IMR-90 (cell line): ENCODE measurements around the gene NTMT1. TPM values are rescaled to one million over a fixed set of nuclear protein-coding genes. Genes with fewer than 3 reads are reported as not detected.

Experiments
- ATAC-seq: fragments of 200-7000 bp; cut with Tn5 transposase; 2 replicates; pipeline ENCODE4 v1.9.1; 2020; ENCODE audit warnings: low read depth, mild to moderate bottlenecking, moderate library complexity
- BruUV-seq: library from RNA; stranded (reverse); fragments of 400-500 nt; replicated peaks from 2 replicates; lab custom pipeline; 2021; lab: Mats Ljungman, UMichigan
- CTCF ChIA-PET: fragments of 300-600 bp; formaldehyde crosslinking; extraction: SDS; loops from one replicate; lab custom pipeline; 2021; ENCODE audit warnings: antibody characterized with exemption; lab: Yijun Ruan, JAX
- POLR2A ChIA-PET: fragments of 300-600 bp; sonication (Branson Sonifier 250); formaldehyde crosslinking; loops from one replicate; lab custom pipeline; 2022; ENCODE audit warnings: antibody characterized with exemption; ENCODE audit not compliant: unreplicated experiment; lab: Charles Lee
- DNase-seq: peaks from one replicate; pipeline ENCODE4 v3.0.0; 2013
- H2AFZ ChIP-seq: replicated peaks from 2 replicates; pipeline ENCODE3; 2013; ENCODE audit warnings: low read length, mild to moderate bottlenecking; ENCODE audit not compliant: poor library complexity
- H2AK5ac ChIP-seq: 2 replicates; pipeline ENCODE4 v1.6.1; 2013; ENCODE audit warnings: low read depth, low read length, inconsistent platforms
- H2AK9ac ChIP-seq: replicated peaks from 2 replicates; pipeline ENCODE3; 2013; ENCODE audit warnings: mild to moderate bottlenecking, low read depth, low read length, moderate library complexity; ENCODE audit not compliant: poor library complexity
- H2BK120ac ChIP-seq: 2 replicates; pipeline ENCODE4 v1.6.1; 2013; ENCODE audit warnings: low read depth, low read length, inconsistent platforms
- H2BK15ac ChIP-seq: 3 replicates; pipeline ENCODE4 v1.6.1; 2013; ENCODE audit warnings: low read depth, low read length, inconsistent platforms
- H2BK20ac ChIP-seq: 2 replicates; pipeline ENCODE4 v1.6.1; 2013; ENCODE audit warnings: low read depth, mild to moderate bottlenecking, inconsistent platforms, low read length, moderate library complexity
- H2BK5ac ChIP-seq: 2 replicates; pipeline ENCODE4 v1.6.1; 2013; ENCODE audit warnings: mild to moderate bottlenecking, low read depth, low read length, inconsistent platforms; ENCODE audit not compliant: poor library complexity, severe bottlenecking
- H3K14ac ChIP-seq: replicated peaks from 2 replicates; pipeline ENCODE4 v1.6.1; 2013; ENCODE audit warnings: low read depth, low read length, inconsistent platforms
- H3K18ac ChIP-seq: 2 replicates; pipeline ENCODE4 v1.6.1; 2013; ENCODE audit warnings: low read depth, low read length, control low read depth
- H3K23ac ChIP-seq: 2 replicates; pipeline ENCODE4 v1.6.1; 2013; ENCODE audit warnings: low read depth, low read length, inconsistent platforms
- H3K27ac ChIP-seq: 2 replicates; pipeline ENCODE4 v1.5.1; 2013; ENCODE audit warnings: mild to moderate bottlenecking, control low read depth, low read length; ENCODE audit not compliant: insufficient read depth
- H3K27me3 ChIP-seq: 2 replicates; pipeline ENCODE4 v1.6.1; 2013; ENCODE audit warnings: low read length; ENCODE audit not compliant: control insufficient read depth, insufficient read depth
- H3K36me3 ChIP-seq: 2 replicates; pipeline ENCODE4 v1.6.1; 2013; ENCODE audit warnings: low read length, mixed read lengths; ENCODE audit not compliant: control insufficient read depth, insufficient read depth
- H3K4ac ChIP-seq: 2 replicates; pipeline ENCODE4 v1.6.1; 2013; ENCODE audit warnings: low read depth, low read length, inconsistent platforms
- H3K4me1 ChIP-seq: 2 replicates; pipeline ENCODE4 v1.6.1; 2013; ENCODE audit warnings: low read length, mixed read lengths; ENCODE audit not compliant: control insufficient read depth, insufficient read depth
- H3K4me2 ChIP-seq: 2 replicates; pipeline ENCODE4 v1.6.1; 2013; ENCODE audit warnings: low read depth, mild to moderate bottlenecking, control low read depth, low read length, moderate library complexity
- H3K4me3 ChIP-seq: 2 replicates; pipeline ENCODE4 v1.5.1; 2013; ENCODE audit warnings: low read depth, mild to moderate bottlenecking, control low read depth, low read length, moderate library complexity; ENCODE audit not compliant: insufficient read depth
- H3K56ac ChIP-seq: 2 replicates; pipeline ENCODE4 v1.6.1; 2013; ENCODE audit warnings: low read length, inconsistent platforms; ENCODE audit not compliant: insufficient read depth; ENCODE audit errors: extremely low read depth
- H3K79me1 ChIP-seq, 2 experiments: 2 replicates each; pipeline ENCODE4 v1.6.1; 2013; ENCODE audit warnings: low read length in 2 of 2, inconsistent platforms in 1 of 2, low read depth in 1 of 2
- H3K9ac ChIP-seq: 2 replicates; pipeline ENCODE4 v1.6.1; 2013; ENCODE audit warnings: low read depth, low read length, control low read depth
- H3K9me1 ChIP-seq: 2 replicates; pipeline ENCODE4 v1.6.1; 2013; ENCODE audit warnings: low read length, inconsistent platforms; ENCODE audit not compliant: insufficient read depth
- H3K9me3 ChIP-seq: 2 replicates; pipeline ENCODE4 v1.6.1; 2013; ENCODE audit warnings: low read length; ENCODE audit not compliant: control insufficient read depth, insufficient read depth
- H4K20me1 ChIP-seq: 2 replicates; pipeline ENCODE4 v1.6.1; 2013; ENCODE audit warnings: low read length, inconsistent platforms; ENCODE audit not compliant: insufficient read depth
- H4K5ac ChIP-seq: 2 replicates; pipeline ENCODE4 v1.6.1; 2013; ENCODE audit warnings: mild to moderate bottlenecking, low read depth, low read length, control low read depth
- H4K8ac ChIP-seq, 2 experiments: 2 replicates each; pipeline ENCODE4 v1.6.1; 2013; ENCODE audit warnings: low read depth in 2 of 2, low read length in 2 of 2, control low read depth in 1 of 2, inconsistent platforms in 1 of 2
- H4K91ac ChIP-seq: 2 replicates; pipeline ENCODE4 v1.6.1; 2013; ENCODE audit warnings: low read depth, low read length, inconsistent platforms; ENCODE audit not compliant: insufficient read depth
- CEBPB ChIP-seq: IDR thresholded peaks from 2 replicates; pipeline ENCODE4 v1.6.1; 2012; ENCODE audit warnings: low read depth, low read length, improper control_type of control experiment
- FOS ChIP-seq: fragments of 150-350 bp; IDR thresholded peaks from 2 replicates; pipeline ENCODE4 v1.6.1; 2016; ENCODE audit warnings: low read depth, low read length
- MXI1 ChIP-seq: IDR thresholded peaks from 2 replicates; pipeline ENCODE4 v1.6.1; 2012; ENCODE audit warnings: low read depth, mild to moderate bottlenecking, low read length, moderate library complexity, borderline replicate concordance
- POLR2A ChIP-seq: IDR thresholded peaks from 2 replicates; pipeline ENCODE4 v1.6.1; 2012; ENCODE audit warnings: mild to moderate bottlenecking, low read depth, low read length
- RAD21 ChIP-seq: IDR thresholded peaks from 2 replicates; pipeline ENCODE4 v1.6.1; 2012; ENCODE audit warnings: low read length, improper control_type of control experiment
- RCOR1 ChIP-seq: IDR thresholded peaks from 2 replicates; pipeline ENCODE4 v1.6.1; 2012; ENCODE audit warnings: mild to moderate bottlenecking, low read length, improper control_type of control experiment; ENCODE audit not compliant: insufficient replicate concordance
- RFX5 ChIP-seq: IDR thresholded peaks from 2 replicates; pipeline ENCODE4 v1.8.0; 2012; ENCODE audit warnings: low read depth, mild to moderate bottlenecking, low read length, moderate library complexity
- WGBS, 2 experiments: methylation state at CpG; one replicate each; pipeline versions ENCODE4 v1.1.5 to v1.1.7; 2013; ENCODE audit warnings: missing lambda C conversion rate in 2 of 2; ENCODE audit not compliant: insufficient read length in 1 of 2; ENCODE audit errors: extremely low coverage in 2 of 2; 5-methylcytosine and 5-hydroxymethylcytosine counted together
- dilution Hi-C: fragments of 300-500 bp; cut with HindIII; formaldehyde crosslinking; loops from one replicate; pipeline ENCODE4 v1.14.3; 2018; ENCODE audit warnings: low sequenced_read_pairs; ENCODE audit not compliant: unreplicated experiment
- in situ Hi-C: fragments of 300-500 bp; cut with MboI; formaldehyde crosslinking; loops from 3 replicates; pipeline ENCODE4 v1.14.3; 2019; ENCODE audit warnings: low sequenced_read_pairs, inconsistent platforms, mixed read lengths
- intact Hi-C: fragments of 100-400 bp; cut with micrococcal nuclease; formaldehyde crosslinking; loops from 2 replicates; pipeline ENCODE4 v1.10.0; 2022
- polyA plus RNA-seq, 3 experiments: library from polyadenylated mRNA; depleted of rRNA; stranded (reverse); fragments of >200 nt; gene quantifications; 2 replicates each; pipeline ENCODE4 v1.2.3, GENCODE V29; 2012; ENCODE audit warnings: low replicate concordance in 1 of 3
- total RNA-seq: library from RNA; depleted of rRNA; stranded (reverse); fragments of >200 nt; gene quantifications from 2 replicates; pipeline ENCODE4 v1.2.3, GENCODE V29; 2012
- TF ChIP-seq, protein P1 (sequence below): fragments of 150-350 bp; IDR thresholded peaks from 2 replicates; pipeline ENCODE4 v1.6.1; 2016; ENCODE audit warnings: low read depth, mild to moderate bottlenecking, low read length, moderate library complexity, borderline replicate concordance
- TF ChIP-seq, protein P2 (sequence below): conservative IDR thresholded peaks from 2 replicates; pipeline ENCODE4 v1.5.1; 2012; ENCODE audit warnings: mild to moderate bottlenecking, low read depth, low read length, improper control_type of control experiment

NTMT1 gene
- total and polyA plus RNA-seq, 2 of the 4 experiments (the other 2 are of a cell fraction), result 68.1 to 88.1 TPM

DNA sequence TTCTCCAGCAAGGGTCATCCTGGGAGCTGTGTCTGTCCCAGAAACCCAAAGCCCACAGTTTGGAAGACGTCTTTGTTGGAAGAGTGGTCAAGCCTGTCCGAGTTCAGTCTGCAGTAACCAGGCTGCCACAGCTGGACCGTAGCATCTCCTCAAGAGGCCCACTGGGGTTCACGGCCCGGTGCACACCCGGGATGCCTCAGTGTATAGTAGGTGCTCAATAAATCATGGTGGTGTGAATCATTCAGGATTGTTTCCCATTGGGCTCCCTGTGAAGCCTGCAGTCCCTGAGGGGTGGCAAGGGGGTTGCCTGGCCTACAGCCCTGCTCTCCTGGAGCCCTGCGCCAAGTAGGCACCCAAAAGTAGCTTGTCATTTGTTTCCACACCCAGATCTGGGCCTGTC, 29.2 kb downstream of the NTMT1 start:
- dilution Hi-C loops, result no loop called here
- peak overlapping the region; percentile 83 for H3K4ac ChIP-seq

More for the DNA sequence above, 29.2 kb downstream of the NTMT1 start:
- no peak overlapping the region for H2AFZ ChIP-seq
- no TSS peak for BruUV-seq
- H2AK5ac ChIP-seq, result peak overlapping the region; percentile 95
- ChIA-PET POLR2A (no interaction called here), CTCF (interaction anchor here (0.7 kb wide), 1 partner anchor 68 kb away, joined by 3 read pairs; no protein-coding TSS in a partner anchor)
- peak overlapping the region; percentile 60 for H4K91ac ChIP-seq
- H3K27ac ChIP-seq, result no peak overlapping the region
- peaks cover 0 to 12% of the 10 kb centered on the region in 2 experiments; a peak in 1 of 4 replicates for H3K79me1 ChIP-seq
- no peaks in the 10 kb centered on the region for H3K36me3 ChIP-seq
- H3K9me1 ChIP-seq, result peaks cover 7% of the 10 kb centered on the region; the same call in 1 of the 2 replicates
- in situ Hi-C loops (no loop called here), intact Hi-C loops (no loop called here)
- H2BK5ac ChIP-seq, result no peak overlapping the region
- H3K9me3 ChIP-seq, result no peaks in the 10 kb centered on the region
- H2BK20ac ChIP-seq, result no peak overlapping the region
- no peaks in the 10 kb centered on the region; the same call in 1 of the 2 replicates for H4K20me1 ChIP-seq
- no peak overlapping the region for H3K14ac ChIP-seq
- H3K4me2 ChIP-seq, result no peak overlapping the region
- whole genome bisulfite sequencing, 2 experiments, result 97% methylated on average over 4 of the region's 7 CpGs; no CpG with 5 or more reads in 1 of the 2 experiments
- TF ChIP-seq RAD21 (no peak), FOS (no peak), CEBPB (no peak), RFX5 (no peak), RCOR1 (no peak), MXI1 (no peak), POLR2A (no peak)
- TF ChIP-seq, protein P1, sequence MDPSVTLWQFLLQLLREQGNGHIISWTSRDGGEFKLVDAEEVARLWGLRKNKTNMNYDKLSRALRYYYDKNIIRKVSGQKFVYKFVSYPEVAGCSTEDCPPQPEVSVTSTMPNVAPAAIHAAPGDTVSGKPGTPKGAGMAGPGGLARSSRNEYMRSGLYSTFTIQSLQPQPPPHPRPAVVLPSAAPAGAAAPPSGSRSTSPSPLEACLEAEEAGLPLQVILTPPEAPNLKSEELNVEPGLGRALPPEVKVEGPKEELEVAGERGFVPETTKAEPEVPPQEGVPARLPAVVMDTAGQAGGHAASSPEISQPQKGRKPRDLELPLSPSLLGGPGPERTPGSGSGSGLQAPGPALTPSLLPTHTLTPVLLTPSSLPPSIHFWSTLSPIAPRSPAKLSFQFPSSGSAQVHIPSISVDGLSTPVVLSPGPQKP, result no peak
- TF ChIP-seq, protein P2, sequence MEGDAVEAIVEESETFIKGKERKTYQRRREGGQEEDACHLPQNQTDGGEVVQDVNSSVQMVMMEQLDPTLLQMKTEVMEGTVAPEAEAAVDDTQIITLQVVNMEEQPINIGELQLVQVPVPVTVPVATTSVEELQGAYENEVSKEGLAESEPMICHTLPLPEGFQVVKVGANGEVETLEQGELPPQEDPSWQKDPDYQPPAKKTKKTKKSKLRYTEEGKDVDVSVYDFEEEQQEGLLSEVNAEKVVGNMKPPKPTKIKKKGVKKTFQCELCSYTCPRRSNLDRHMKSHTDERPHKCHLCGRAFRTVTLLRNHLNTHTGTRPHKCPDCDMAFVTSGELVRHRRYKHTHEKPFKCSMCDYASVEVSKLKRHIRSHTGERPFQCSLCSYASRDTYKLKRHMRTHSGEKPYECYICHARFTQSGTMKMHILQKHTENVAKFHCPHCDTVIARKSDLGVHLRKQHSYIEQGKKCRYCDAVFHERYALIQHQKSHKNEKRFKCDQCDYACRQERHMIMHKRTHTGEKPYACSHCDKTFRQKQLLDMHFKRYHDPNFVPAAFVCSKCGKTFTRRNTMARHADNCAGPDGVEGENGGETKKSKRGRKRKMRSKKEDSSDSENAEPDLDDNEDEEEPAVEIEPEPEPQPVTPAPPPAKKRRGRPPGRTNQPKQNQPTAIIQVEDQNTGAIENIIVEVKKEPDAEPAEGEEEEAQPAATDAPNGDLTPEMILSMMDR, result no peak
- DNase-seq, result no peak
- peak overlapping the region; percentile 60; the same call in 1 of the 2 replicates for H2BK120ac ChIP-seq
- no peak overlapping the region for H2AK9ac ChIP-seq
- H4K8ac ChIP-seq, result peak overlapping the region in 1 of 2 experiments; percentile 14; a peak in 1 of 4 replicates
- peak overlapping the region; percentile 21; the same call in 1 of the 2 replicates for H3K23ac ChIP-seq
- no peak overlapping the region for H3K4me3 ChIP-seq
- H3K18ac ChIP-seq, result no peak overlapping the region
- peaks cover 20% of the 10 kb centered on the region for H3K4me1 ChIP-seq
- H3K27me3 ChIP-seq, result no peaks in the 10 kb centered on the region
- H4K5ac ChIP-seq, result no peak overlapping the region
- no peak overlapping the region for H3K9ac ChIP-seq
- no peak overlapping the region for H2BK15ac ChIP-seq
- ATAC-seq, result no peak
- H3K56ac ChIP-seq, result no peak overlapping the region
